ENCODE measurements around the gene PINLYP. TPM values are rescaled to one million over a fixed set of nuclear protein-coding genes. Genes with fewer than 3 reads are reported as not detected.
"Not testable (repeated sequence)": the region's sequence is repeated elsewhere in the genome, so short reads cannot be mapped to it uniquely, and the experiment has no call there.

PINLYP gene
- total and polyA plus RNA-seq, 9 of the 15 experiments (the other 6 are each of a cell fraction or from before 2014, with no cell fraction given) = 1.00 to 6.7 (median 2.2) TPM

- no peak overlapping the region for H3K4me3 ChIP-seq
- 0 out of 4 replicates have a peak overlapping the region, but pooled peaks of 1 of the 2 experiments have one; percentile 6 for H3K9ac ChIP-seq (ENCODE audit: insufficient read depth in 1 of 2, low read depth in 2 of 2, low read length in 2 of 2)
- H4K20me1 ChIP-seq (replicated peaks; ENCODE audit: control insufficient read depth, insufficient read depth, low read length) = no peaks in the 10 kb centered on the region
- no peak overlapping the region for H3K4me2 ChIP-seq (ENCODE audit: insufficient read depth, low read length)
- no peak overlapping the region for H3K27ac ChIP-seq (ENCODE audit: extremely low read depth, low read depth, low read length)
- ChIA-PET POLR2A (interaction anchor here (0.6 to 5.6 kb wide), 5 partner anchors 9 to 977 kb away, joined by 3 to 60 read pairs (median 3); partner anchors contain the start of genes SRRM5 and XRCC1), CTCF (ENCODE audit: low intra/inter-chr PET ratio) (no interaction called here)
- BruUV-seq (replicated peaks) = no TSS peak
- H3K9me3 ChIP-seq (replicated peaks; ENCODE audit: control insufficient read depth, insufficient read depth, low read depth, low read length) = no peaks in the 10 kb centered on the region
- H3K9me1 ChIP-seq (ENCODE audit: control insufficient read depth, insufficient read depth, low read length) = no peaks in the 10 kb centered on the region
- peaks cover 32% of the 10 kb centered on the region; the same call in 2 of the 3 replicates for H3K36me3 ChIP-seq (ENCODE audit: control insufficient read depth, insufficient read depth, low read length)
- intact Hi-C loops (cut with micrococcal nuclease) = no loop called here
- peaks cover 35% of the 10 kb centered on the region for H3K79me2 ChIP-seq (ENCODE audit: control insufficient read depth, insufficient read depth, low read length)
- ATAC-seq (no peak), FAIRE-seq (no peak), DNase-seq (ENCODE audit: extremely low read depth in 1 of 4, low spot score in 3 of 4) (no peak)
- TF ChIP-seq ATF7 (IDR thresholded peaks at IDR 0.05) (no peak), CTCF (IDR thresholded peaks at IDR 0.05 in 2 of 3, conservative IDR thresholded peaks at IDR 0.05 in 1 of 3; ENCODE audit: insufficient read depth in 2 of 3, low read depth in 1 of 3, low read length in 3 of 3) (peak in 1 of 3 experiments; percentile 8; a peak in 1 of 6 replicates)
- peaks cover 15 to 27% of the 10 kb centered on the region in 2 experiments; a peak in 4 of 5 replicates for H3K4me1 ChIP-seq (replicated peaks in 1 of 2; ENCODE audit: control insufficient read depth in 2 of 2, insufficient read depth in 2 of 2, low read length in 2 of 2)
- in situ Hi-C loops (cut with MboI) = no loop called here
- no peak overlapping the region for H2AFZ ChIP-seq (ENCODE audit: low read depth, low read length)
- no peaks in the 10 kb centered on the region for H3K27me3 ChIP-seq (ENCODE audit: control insufficient read depth in 2 of 2, insufficient read depth in 2 of 2, low read length in 2 of 2)
- WGBS (ENCODE audit: insufficient coverage, low coverage, missing lambda C conversion rate) = 90% methylated on average over 4 of the region's 4 CpGs
These were observed 24.2 kb downstream of the PINLYP start for GRCh38 chr19:43599635-43600295.

GRCh38 chr19:43600326-43600725 is 24.7 kb downstream of the PINLYP start:
- ATAC-seq; intact Hi-C loops (cut with micrococcal nuclease); H3K9me1 ChIP-seq (ENCODE audit: control insufficient read depth, insufficient read depth, low read length); H3K9me3 ChIP-seq (replicated peaks; ENCODE audit: control insufficient read depth, insufficient read depth, low read depth, low read length); H4K20me1 ChIP-seq (replicated peaks; ENCODE audit: control insufficient read depth, insufficient read depth, low read length); H3K4me2 ChIP-seq (ENCODE audit: insufficient read depth, low read length); FAIRE-seq; H3K27me3 ChIP-seq (ENCODE audit: control insufficient read depth in 2 of 2, insufficient read depth in 2 of 2, low read length in 2 of 2); H3K4me3 ChIP-seq; H3K27ac ChIP-seq (ENCODE audit: extremely low read depth, low read depth, low read length); H3K9ac ChIP-seq (ENCODE audit: insufficient read depth in 1 of 2, low read depth in 2 of 2, low read length in 2 of 2); H2AFZ ChIP-seq (ENCODE audit: low read depth, low read length); CTCF ChIA-PET (ENCODE audit: low intra/inter-chr PET ratio); BruUV-seq (replicated peaks); in situ Hi-C loops (cut with MboI); DNase-seq (ENCODE audit: extremely low read depth in 1 of 4, low spot score in 3 of 4): not testable (repeated sequence)
- WGBS (ENCODE audit: insufficient coverage, low coverage, missing lambda C conversion rate) = 91% methylated on average over 4 of the region's 5 CpGs
- POLR2A ChIA-PET = interaction anchor here (0.7 to 1.1 kb wide), 2 partner anchors 16 to 25 kb away, joined by 3 to 4 read pairs; partner anchors contain the start of gene XRCC1
- Histone ChIP-seq H3K36me3 (ENCODE audit: control insufficient read depth, insufficient read depth, low read length) (peaks cover 32% of the 10 kb centered on the region; the same call in 2 of the 3 replicates), H3K4me1 (replicated peaks in 1 of 2; ENCODE audit: control insufficient read depth in 2 of 2, insufficient read depth in 2 of 2, low read length in 2 of 2) (peaks cover 15 to 21% of the 10 kb centered on the region in 2 experiments; a peak in 4 of 5 replicates), H3K79me2 (ENCODE audit: control insufficient read depth, insufficient read depth, low read length) (peaks cover 29% of the 10 kb centered on the region)

Measured in K562 (cell line).